HG03097 (cell line): Measurements from ENCODE around the gene PACSIN2.

Source experiments
- ATAC-seq: cut with Tn5 transposase; IDR thresholded peaks from one replicate; pipeline ENCODE4 v1.9.1; 2021; ENCODE audit not compliant: unreplicated experiment, low FRiP score

Gene PACSIN2

GRCh38 chr22:42910221-42910942, 104.6 kb downstream of the PACSIN2 start:
- ATAC-seq: no peak

GRCh38 chr22:42909363-42910058, 105.4 kb downstream of the PACSIN2 start:
- ATAC-seq: no peak

GRCh38 chr22:42908374-42908746, 106.6 kb downstream of the PACSIN2 start:
- ATAC-seq: no peak

- ATAC-seq: no peak
Observed at GRCh38 chr22:42907404-42908373, 107.3 kb downstream of the PACSIN2 start.

- ATAC-seq: no peak
Observed at GRCh38 chr22:42906605-42907348, 108.2 kb downstream of the PACSIN2 start.

- ATAC-seq: no peak
Observed at GRCh38 chr22:42905702-42906183, 109.2 kb downstream of the PACSIN2 start.

GRCh38 chr22:42905217-42905616, 109.7 kb downstream of the PACSIN2 start:
- no peak for ATAC-seq

- no peak for ATAC-seq
Observed at GRCh38 chr22:42904050-42904449, 110.9 kb downstream of the PACSIN2 start.

- ATAC-seq: no peak
Observed at GRCh38 chr22:42902875-42903510, 112.0 kb downstream of the PACSIN2 start.

GRCh38 chr22:42901790-42902508, 113.0 kb downstream of the PACSIN2 start:
- ATAC-seq: no peak

GRCh38 chr22:42897960-42898359, 117.0 kb downstream of the PACSIN2 start:
- no peak for ATAC-seq

GRCh38 chr22:42895541-42895981, 119.4 kb downstream of the PACSIN2 start:
- ATAC-seq: no peak

- no peak for ATAC-seq
Observed at GRCh38 chr22:42895087-42895486, 119.9 kb downstream of the PACSIN2 start.

- no peak for ATAC-seq
Observed at GRCh38 chr22:42893371-42894150, 121.4 kb downstream of the PACSIN2 start.

- no peak for ATAC-seq
Observed at GRCh38 chr22:42892571-42893316, 122.2 kb downstream of the PACSIN2 start.

GRCh38 chr22:42892156-42892555, 122.8 kb downstream of the PACSIN2 start:
- no peak for ATAC-seq

GRCh38 chr22:42891696-42892095, 123.3 kb downstream of the PACSIN2 start:
- ATAC-seq: no peak

- no peak for ATAC-seq
Observed at GRCh38 chr22:42891008-42891407, 123.9 kb downstream of the PACSIN2 start.
